Left colon (tissue), 2 donors: Measurements from ENCODE around the gene SLC6A4. TPM values are rescaled to one million over a fixed set of nuclear protein-coding genes. Genes with fewer than 3 reads are reported as not detected.
"Not testable (repeated sequence)": the region's sequence is repeated elsewhere in the genome, so short reads cannot be mapped to it uniquely, and the experiment has no call there.

Experiments used
- ATAC-seq: fragments of 200-7000 bp; cut with Tn5 transposase; one replicate; pipeline ENCODE4 v1.9.1; 2020; ENCODE audit warnings: mild to moderate bottlenecking, moderate library complexity
- DNase-seq, 2 donors: peaks; one replicate each; pipeline ENCODE4 v3.0.0-alpha.2; 2020
- intact Hi-C, 2 donors: fragments of 100-400 bp; cut with DNase I in 1 of 2; cut with micrococcal nuclease in 1 of 2; formaldehyde crosslinking; loops; one replicate each; pipeline versions ENCODE4 v1.11.2 to v1.14.0; 2022; cut with DNase I, micrococcal nuclease
- total RNA-seq, 2 donors: library from RNA; stranded (reverse); fragmentation: NEBNext Ultra II Directional; extraction: Animal tissue kit (Norgen Biotek cat#: 25700); gene quantifications; one replicate each; pipeline ENCODE4 v1.2.1, GENCODE V29; 2021
- donor health status: DM: no; HTN: no; CAD: no.
- donor health status: DM: yes; HTN: yes; CAD: no.

SLC6A4 gene
- total RNA-seq, 2 donors from 2014 or later, result 0.79 to 1.1 TPM

DNA sequence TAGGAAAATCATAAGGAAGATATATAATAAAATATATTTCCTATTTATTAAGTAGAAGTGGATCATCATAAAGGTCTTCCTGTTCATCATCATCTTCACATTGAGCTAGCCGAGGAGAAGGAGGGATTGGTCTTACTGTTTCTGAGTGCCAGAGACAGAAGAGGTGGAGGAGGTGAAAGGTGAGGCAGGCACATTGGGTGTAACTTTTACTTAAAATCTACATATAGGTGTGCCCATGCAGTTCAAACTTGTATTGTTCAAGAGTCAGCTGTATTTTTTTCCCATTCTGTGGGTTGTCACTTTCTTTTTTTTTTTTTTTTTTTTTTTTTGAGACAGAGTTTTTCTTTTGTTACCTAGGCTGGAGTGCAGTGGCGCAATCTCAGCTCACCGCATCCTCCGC, 84.0 kb downstream of the SLC6A4 start:
- intact Hi-C loops, result no loop called here
- DNase-seq (no peak), ATAC-seq (peak; percentile 52)

DNA sequence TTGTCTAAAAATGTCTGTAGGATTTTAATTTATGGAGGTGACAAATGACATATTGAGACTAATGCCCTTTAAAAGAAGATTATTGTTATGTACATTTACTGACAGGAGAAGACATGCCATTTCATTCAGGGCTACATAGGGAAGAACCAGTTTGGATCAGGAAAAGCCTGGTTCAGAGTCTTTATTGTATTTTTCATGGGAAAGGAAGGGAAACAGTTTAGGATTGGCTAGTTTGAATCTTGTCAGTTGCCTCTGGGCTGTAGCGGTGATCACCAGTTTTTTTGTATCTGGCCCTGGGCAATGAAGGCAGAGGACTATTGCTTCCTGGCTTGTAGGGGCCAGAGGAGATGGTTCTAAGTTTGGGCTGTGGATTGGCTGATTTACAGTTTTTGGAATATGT, 87.1 kb downstream of the SLC6A4 start:
- ATAC-seq, result no peak
- DNase-seq, result no peak
- intact Hi-C loops, result no loop called here

DNA sequence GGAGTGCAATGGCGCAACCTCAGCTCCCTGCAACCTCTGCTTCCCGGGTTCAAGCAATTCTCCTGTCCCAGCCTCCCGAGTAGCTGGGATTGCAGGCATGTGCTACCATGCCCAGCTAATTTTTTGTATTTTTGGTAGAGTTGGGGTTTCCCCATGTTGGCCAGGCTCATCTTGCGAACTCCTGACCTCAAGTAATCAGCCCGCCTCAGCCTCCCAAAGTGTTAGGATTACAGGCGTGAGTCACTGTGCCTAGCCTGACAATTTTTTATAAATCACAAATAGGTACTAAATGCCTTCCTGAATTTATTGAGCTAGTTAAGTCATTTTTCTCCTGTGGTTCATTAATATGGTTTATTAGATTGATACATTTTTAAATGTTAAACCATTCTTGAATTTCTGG, 87.6 kb downstream of the SLC6A4 start:
- not testable (repeated sequence) for DNase-seq, ATAC-seq

More for the DNA sequence above, 87.6 kb downstream of the SLC6A4 start:
- intact Hi-C loops, result not testable (repeated sequence)

Other genes starting within 250 kb of the SLC6A4 start
- 10 to 100 TPM; 19.9 to 28.0 TPM for gene NSRP1, start 118.9 kb downstream of the SLC6A4 start, total RNA-seq
- 10 to 100 TPM; 17.7 to 18.8 TPM for gene BLMH, start 56.2 kb upstream of the SLC6A4 start, total RNA-seq
- gene TMIGD1, start 98.4 kb upstream of the SLC6A4 start, total RNA-seq, result 100 to 1,000 TPM; 125 to 255 TPM
- 10 to 100 TPM; 79.8 to 90.8 TPM for gene CPD, start 143.2 kb upstream of the SLC6A4 start, total RNA-seq
- 10 to 100 TPM; 46.8 to 58.5 TPM for gene GOSR1, start 241.7 kb upstream of the SLC6A4 start, total RNA-seq